K562 (cell line): ENCODE measurements around the gene FAIM. TPM values are rescaled to one million over a fixed set of nuclear protein-coding genes. Genes with fewer than 3 reads are reported as not detected.
A peak's percentile ranks its signal among the peaks of the same experiment; 100 is the strongest.

ENCODE experiments used
- ATAC-seq: fragments of 200-7000 bp; cut with Tn5 transposase; 3 replicates; pipeline ENCODE4 v1.9.1; 2020; ENCODE audit warnings: moderate library complexity
- BruUV-seq: library from RNA; stranded (reverse); fragments of 400-500 nt; replicated peaks from 2 replicates; lab custom pipeline; 2021; lab: Mats Ljungman, UMichigan
- CTCF ChIA-PET: fragments of 300-600 bp; formaldehyde crosslinking; extraction: SDS; loops from one replicate; lab custom pipeline; 2021; ENCODE audit warnings: low intra/inter-chr PET ratio; lab: Yijun Ruan, JAX
- POLR2A ChIA-PET: fragments of 300-600, 350-650 bp; sonication (Branson Sonifier 250); formaldehyde crosslinking; extraction: SDS; loops from one replicate; lab custom pipeline; 2021; ENCODE audit warnings: antibody characterized with exemption, inconsistent platforms; lab: Yijun Ruan, JAX
- DNase-seq, 4 experiments: peaks; one replicate each; pipeline versions ENCODE4 v3.0.0 to v3.0.0-alpha.2; 2011 to 2018; ENCODE audit warnings: low spot score in 3 of 4, mixed read lengths in 3 of 4; ENCODE audit errors: extremely low read depth in 1 of 4
- FAIRE-seq: peaks from 2 replicates; lab custom pipeline; 2011; peaks lifted over from hg19 to GRCh38; lab: Jason Lieb, UNC
- H2AFZ ChIP-seq: 2 replicates; pipeline ENCODE4 v1.6.0; 2011; ENCODE audit warnings: low read depth, low read length, control low read depth, inconsistent platforms
- H3K27ac ChIP-seq: fragments of 200-600 bp; 3 replicates; pipeline ENCODE4 v1.8.0; 2011; ENCODE audit warnings: low read depth, mild to moderate bottlenecking, control low read depth, inconsistent platforms, low read length, moderate library complexity, mixed read lengths; ENCODE audit errors: extremely low read depth
- H3K27me3 ChIP-seq, 2 experiments: fragments of 300-600 bp in 1 of 2; 2 replicates in 1 of 2; 3 replicates in 1 of 2; pipeline versions ENCODE4 v1.6.0 to v1.8.0; 2011; ENCODE audit warnings: inconsistent platforms in 2 of 2, low read length in 2 of 2, mild to moderate bottlenecking in 1 of 2, mixed read lengths in 1 of 2, moderate library complexity in 1 of 2; ENCODE audit not compliant: control insufficient read depth in 2 of 2, insufficient read depth in 2 of 2
- H3K36me3 ChIP-seq: fragments of 300-600 bp; 3 replicates; pipeline ENCODE4 v1.8.0; 2011; ENCODE audit warnings: mild to moderate bottlenecking, low read length, inconsistent platforms; ENCODE audit not compliant: control insufficient read depth, insufficient read depth
- H3K4me1 ChIP-seq, 2 experiments: fragments of 200-600 bp in 1 of 2; replicated peaks in 1 of 2; 2 replicates in 1 of 2; 3 replicates in 1 of 2; pipeline versions ENCODE4 v1.5.1 to v1.8.0; 2011; ENCODE audit warnings: inconsistent platforms in 2 of 2, low read length in 2 of 2, mild to moderate bottlenecking in 1 of 2, mixed read lengths in 1 of 2, moderate library complexity in 1 of 2; ENCODE audit not compliant: control insufficient read depth in 2 of 2, insufficient read depth in 2 of 2
- H3K4me2 ChIP-seq: 2 replicates; pipeline ENCODE4 v1.6.1; 2011; ENCODE audit warnings: low read length, control low read depth, inconsistent platforms, mixed read lengths; ENCODE audit not compliant: insufficient read depth
- H3K4me3 ChIP-seq: fragments of 200-600 bp; sonication (generic), shearing (Covaris generic); 2 replicates; pipeline ENCODE4 v1.5.1; 2016; ENCODE audit warnings: control low read depth, inconsistent platforms
- H3K79me2 ChIP-seq: fragments of 200-600 bp; 3 replicates; pipeline ENCODE4 v1.8.0; 2011; ENCODE audit warnings: low read length, inconsistent platforms; ENCODE audit not compliant: control insufficient read depth, insufficient read depth
- H3K9ac ChIP-seq, 2 experiments: 2 replicates each; pipeline versions ENCODE4 v1.6.0 to v1.6.1; 2011; ENCODE audit warnings: low read depth in 2 of 2, low read length in 2 of 2, control low read depth in 1 of 2, inconsistent platforms in 1 of 2, mild to moderate bottlenecking in 1 of 2, mixed read lengths in 1 of 2; ENCODE audit not compliant: insufficient read depth in 1 of 2
- H3K9me1 ChIP-seq: one replicate; pipeline ENCODE4 v1.6.0; 2011; ENCODE audit warnings: inconsistent platforms, mild to moderate bottlenecking, low read length, moderate library complexity; ENCODE audit not compliant: control insufficient read depth, insufficient read depth
- H3K9me3 ChIP-seq: replicated peaks from 2 replicates; pipeline ENCODE4 v1.5.1; 2011; ENCODE audit warnings: low read depth, low read length, inconsistent platforms; ENCODE audit not compliant: control insufficient read depth, insufficient read depth
- H4K20me1 ChIP-seq: replicated peaks from 2 replicates; pipeline ENCODE4 v1.6.1; 2011; ENCODE audit warnings: low read length, inconsistent platforms, mixed read lengths; ENCODE audit not compliant: control insufficient read depth, insufficient read depth
- CEBPB ChIP-seq: fragments of 450-650 bp; IDR thresholded peaks from 2 replicates; pipeline ENCODE4 v1.6.1; 2016; ENCODE audit warnings: missing genetic modification characterization, missing compliant biosample characterization
- CEBPG ChIP-seq, 3 experiments: fragments of 200-800 bp in 1 of 3; sonication (Bioruptor generic) in 1 of 3; sonication (generic) in 1 of 3; formaldehyde crosslinking in 1 of 3; IDR thresholded peaks in 2 of 3; conservative IDR thresholded peaks in 1 of 3; 2 replicates each; pipeline versions ENCODE4 v1.6.1 to v1.8.0; 2016 to 2022; ENCODE audit warnings: missing compliant biosample characterization in 2 of 3, missing genetic modification characterization in 2 of 3, mild to moderate bottlenecking in 1 of 3, missing genetic modification reagents in 1 of 3
- CGGBP1 ChIP-seq: fragments of 250-450 bp; sonication (Bioruptor Pico); IDR thresholded peaks from 2 replicates; pipeline ENCODE4 v1.9.0; 2021; ENCODE audit warnings: mild to moderate bottlenecking
- FOXA1 ChIP-seq: fragments of 450-650 bp; IDR thresholded peaks from 2 replicates; pipeline ENCODE4 v1.6.1; 2016; ENCODE audit warnings: mild to moderate bottlenecking, borderline replicate concordance
- FOXK1 ChIP-seq: sonication (generic); formaldehyde crosslinking; IDR thresholded peaks from 2 replicates; pipeline ENCODE4 v1.8.0; 2022; ENCODE audit warnings: missing genetic modification reagents, mild to moderate bottlenecking, borderline replicate concordance
- FOXM1 ChIP-seq, 2 experiments: fragments of 450-650 bp in 1 of 2; sonication (generic) in 1 of 2; formaldehyde crosslinking in 1 of 2; IDR thresholded peaks; 2 replicates each; pipeline versions ENCODE4 v1.6.1 to v1.9.0; 2017 to 2022; ENCODE audit warnings: low read depth in 2 of 2, mild to moderate bottlenecking in 2 of 2, missing genetic modification reagents in 1 of 2, moderate library complexity in 1 of 2
- KAT2B ChIP-seq: IDR thresholded peaks from one replicate; pipeline ENCODE4 v1.6.1; 2012; ENCODE audit warnings: low read depth, mild to moderate bottlenecking, control low read depth, inconsistent platforms, low read length, moderate library complexity
- TBP ChIP-seq: optimal IDR thresholded peaks from 2 replicates; pipeline ENCODE3; 2011; ENCODE audit warnings: low read depth, low read length, improper control_type of control experiment
- TCFL5 ChIP-seq: fragments of 250-450 bp; sonication (Bioruptor Pico); conservative IDR thresholded peaks from 2 replicates; pipeline ENCODE4 v1.6.1; 2021; ENCODE audit warnings: mild to moderate bottlenecking, moderate library complexity, matching md5 sums
- XRCC3 ChIP-seq: fragments of 450-650 bp; IDR thresholded peaks from 2 replicates; pipeline ENCODE4 v1.6.1; 2017; ENCODE audit warnings: mild to moderate bottlenecking, moderate library complexity
- ZC3H8 ChIP-seq: fragments of 450-650 bp; IDR thresholded peaks from 2 replicates; pipeline ENCODE4 v1.6.1; 2017
- ZKSCAN1 ChIP-seq: fragments of 150-350 bp; IDR thresholded peaks from 2 replicates; pipeline ENCODE4 v1.6.1; 2016; ENCODE audit warnings: low read depth, low read length
- ZNF197 ChIP-seq: fragments of 200-800 bp; sonication (Bioruptor generic); IDR thresholded peaks from 2 replicates; pipeline ENCODE4 v1.6.1; 2016; ENCODE audit warnings: low read depth, missing genetic modification characterization, missing compliant biosample characterization
- ZNF23 ChIP-seq: fragments of 250-450 bp; sonication (Bioruptor Pico); IDR thresholded peaks from 2 replicates; pipeline ENCODE4 v1.4.0; 2020; ENCODE audit warnings: mild to moderate bottlenecking
- ZNF512 ChIP-seq: IDR thresholded peaks from 2 replicates; pipeline ENCODE4 v1.6.1; 2016; ENCODE audit warnings: missing genetic modification characterization, missing compliant biosample characterization
- ZNF583 ChIP-seq: fragments of 250-450 bp; sonication (Bioruptor Pico); IDR thresholded peaks from 2 replicates; pipeline ENCODE4 v1.4.0; 2020
- WGBS: fragments of 100-300 bp; shearing (Covaris generic); methylation state at CpG from one replicate; pipeline ENCODE4 v1.1.6; 2016; ENCODE audit warnings: low coverage, mixed read lengths; ENCODE audit not compliant: insufficient coverage; ENCODE audit errors: missing lambda C conversion rate; 5-methylcytosine and 5-hydroxymethylcytosine counted together
- in situ Hi-C: fragments of 300-500 bp; cut with MboI; formaldehyde crosslinking; loops from 4 replicates; pipeline ENCODE4 v1.15.0; 2018; ENCODE audit warnings: inconsistent platforms, mixed read lengths
- intact Hi-C: fragments of 100-400 bp; cut with micrococcal nuclease; formaldehyde crosslinking; loops from 2 replicates; pipeline ENCODE4 v1.14.2; 2022
- polyA plus RNA-seq, 8 experiments: library from polyadenylated mRNA; depleted of rRNA in 4 of 8; stranded (reverse) in 5 of 8; unstranded in 3 of 8; fragments of >200 nt; fragmentation: Nextera tagmentation in 2 of 8; fragmentation: Illumina TruSeq in 1 of 8; extraction: Ambion mirVana in 2 of 8; extraction: Trizol in 1 of 8; gene quantifications; 2 replicates each; pipeline versions ENCODE4 v1.2.1 to v1.2.3, GENCODE V29; 2011 to 2014; ENCODE audit warnings: inconsistent platforms in 1 of 8, missing spikeins in 1 of 8
- total RNA-seq, 7 experiments: library from RNA; depleted of rRNA in 6 of 7; stranded (reverse); fragments of >200 nt in 6 of 7; fragmentation: Illumina TruSeq in 2 of 7; extraction: Trizol in 2 of 7; gene quantifications; 2 replicates each; pipeline versions ENCODE4 v1.2.1 to v1.2.3, GENCODE V29; 2011 to 2021; ENCODE audit warnings: low replicate concordance in 1 of 7

FAIM gene
- total and polyA plus RNA-seq, 9 of the 15 experiments (the other 6 are each of a cell fraction or from before 2014, with no cell fraction given), result 2.5 to 7.9 (median 6.6) TPM

GRCh38 chr3:138594935-138595610 lies 13.5 kb upstream of the FAIM start:
- peaks cover 0 to 7% of the 10 kb centered on the region in 2 experiments; a peak in 3 of 5 replicates for H3K4me1 ChIP-seq
- FAIRE-seq (no peak), DNase-seq (no peak), ATAC-seq (no peak)
- WGBS, result 17% methylated on average over 6 of the region's 6 CpGs
- BruUV-seq, result no TSS peak
- H2AFZ ChIP-seq, result no peak overlapping the region
- H3K4me2 ChIP-seq, result peak overlapping the region; percentile 91
- no peaks in the 10 kb centered on the region for H3K27me3 ChIP-seq
- in situ Hi-C loops, result loop anchor here (5.0 kb wide), 1 partner anchor 337 kb away; no protein-coding TSS in a partner anchor
- intact Hi-C loops, result loop anchor here (1.0 to 5.0 kb wide), 5 partner anchors 118 to 328 kb away; partner anchors contain the start of gene PIK3CB
- H3K4me3 ChIP-seq, result no peak overlapping the region
- H3K9me1 ChIP-seq, result no peaks in the 10 kb centered on the region
- H3K27ac ChIP-seq, result no peak overlapping the region; the same call in 2 of the 3 replicates
- peaks cover 3% of the 10 kb centered on the region; the same call in 2 of the 3 replicates for H3K36me3 ChIP-seq
- ChIA-PET CTCF (interaction anchor here (0.6 to 2.0 kb wide), 3 partner anchors 13 to 328 kb away, joined by 3 to 14 read pairs (median 7); no protein-coding TSS in a partner anchor), POLR2A (interaction anchor here (0.6 to 2.0 kb wide), 6 partner anchors 9 to 336 kb away, joined by 3 to 11 read pairs (median 3); no protein-coding TSS in a partner anchor)
- H3K9ac ChIP-seq, result no peak overlapping the region
- no peaks in the 10 kb centered on the region for H4K20me1 ChIP-seq
- H3K79me2 ChIP-seq, result peaks cover 19% of the 10 kb centered on the region
- no peaks in the 10 kb centered on the region for H3K9me3 ChIP-seq
- TF ChIP-seq CEBPG (CRISPR knock-in tag; IDR thresholded peaks at IDR 0.05) (no peak), CEBPG (tag; conservative IDR thresholded peaks at IDR 0.05 in 1 of 2, IDR thresholded peaks at IDR 0.05 in 1 of 2) (peak in 1 of 2 experiments; percentile 12; a peak in 3 of 4 replicates), ZNF23 (CRISPR knock-in tag) (no peak), ZKSCAN1 (no peak), TCFL5 (CRISPR knock-in tag) (no peak), FOXA1 (no peak), ZNF583 (CRISPR knock-in tag) (0 out of 2 replicates have a peak, but pooled peaks have one; percentile 12), XRCC3 (no peak), KAT2B (no peak), CEBPB (tag) (peak; percentile 75), FOXM1 (IDR thresholded peaks at IDR 0.05; ENCODE audit: low read depth) (peak; percentile 77; the same call in 1 of the 2 replicates), FOXM1 (CRISPR knock-in tag; IDR thresholded peaks at IDR 0.05; ENCODE audit: low read depth) (no peak), CGGBP1 (CRISPR knock-in tag) (no peak), FOXK1 (CRISPR knock-in tag) (peak; percentile 29; the same call in 1 of the 2 replicates), ZNF512 (tag) (no peak), TBP (no peak), ZC3H8 (no peak), ZNF197 (CRISPR knock-in tag) (no peak)
